HepG2 (cell line): Measurements from ENCODE around the gene CACNA1G. TPM values are rescaled to one million over a fixed set of nuclear protein-coding genes. Genes with fewer than 3 reads are reported as not detected.
A peak's percentile ranks its signal among the peaks of the same experiment; 100 is the strongest.

Experiments used
- GLI4 ChIP-seq: sonication (generic); formaldehyde crosslinking; IDR thresholded peaks from 2 replicates; pipeline ENCODE4 v1.5.1; 2020; ENCODE audit warnings: missing genetic modification reagents, mild to moderate bottlenecking, moderate library complexity, borderline replicate concordance
- MEIS2 ChIP-seq: sonication (generic); formaldehyde crosslinking; IDR thresholded peaks from 2 replicates; pipeline ENCODE4 v1.9.0; 2021; ENCODE audit warnings: mild to moderate bottlenecking, missing genetic modification reagents
- MTA3 ChIP-seq: sonication (generic); formaldehyde crosslinking; IDR thresholded peaks from 2 replicates; pipeline ENCODE4 v1.4.0; 2020; ENCODE audit warnings: missing genetic modification reagents
- RCOR2 ChIP-seq: IDR thresholded peaks from 2 replicates; pipeline ENCODE4 v1.6.1; 2016; ENCODE audit warnings: missing biosample characterization, missing genetic modification reagents
- RNF2 ChIP-seq: fragments of 450-650 bp; conservative IDR thresholded peaks from 2 replicates; pipeline ENCODE4 v1.6.1; 2016; ENCODE audit warnings: low read depth
- SATB2 ChIP-seq: sonication (generic); formaldehyde crosslinking; IDR thresholded peaks from 2 replicates; pipeline ENCODE4 v1.5.0; 2020; ENCODE audit warnings: missing genetic modification reagents
- SMARCC2 ChIP-seq: fragments of 450-650 bp; IDR thresholded peaks from 2 replicates; pipeline ENCODE4 v1.6.1; 2017; ENCODE audit warnings: antibody characterized with exemption, mild to moderate bottlenecking
- SMARCE1 ChIP-seq: fragments of 450-650 bp; IDR thresholded peaks from 2 replicates; pipeline ENCODE4 v1.6.1; 2017; ENCODE audit warnings: borderline replicate concordance
- TAF15 ChIP-seq: fragments of 200-400 bp; formaldehyde crosslinking; IDR thresholded peaks from one replicate; pipeline ENCODE4 v1.6.1; 2018; ENCODE audit warnings: mild to moderate bottlenecking, low read depth, low read length; ENCODE audit not compliant: poor library complexity, severe bottlenecking
- TMF1 ChIP-seq: sonication (generic); formaldehyde crosslinking; IDR thresholded peaks from 2 replicates; pipeline ENCODE4 v1.8.1; 2022; ENCODE audit warnings: low read depth, missing genetic modification reagents
- WIZ ChIP-seq: sonication (generic); formaldehyde crosslinking; IDR thresholded peaks from 2 replicates; pipeline ENCODE4 v1.5.1; 2020; ENCODE audit warnings: mild to moderate bottlenecking, missing genetic modification reagents
- ZNF205 ChIP-seq: IDR thresholded peaks from 2 replicates; pipeline ENCODE4 v1.6.1; 2018; ENCODE audit warnings: missing biosample characterization, missing genetic modification reagents
- ZNF34 ChIP-seq: sonication (generic); formaldehyde crosslinking; IDR thresholded peaks from 2 replicates; pipeline ENCODE4 v1.4.0; 2020; ENCODE audit warnings: mild to moderate bottlenecking, missing genetic modification reagents, borderline replicate concordance
- ZNF564 ChIP-seq: sonication (generic); formaldehyde crosslinking; IDR thresholded peaks from 2 replicates; pipeline ENCODE4 v1.8.1; 2023; ENCODE audit warnings: mild to moderate bottlenecking, missing genetic modification reagents
- ZNF772 ChIP-seq: sonication (generic); formaldehyde crosslinking; IDR thresholded peaks from 2 replicates; pipeline ENCODE4 v1.5.0; 2020; ENCODE audit warnings: mild to moderate bottlenecking, missing genetic modification reagents
- polyA plus RNA-seq, 8 experiments: library from polyadenylated mRNA; depleted of rRNA in 3 of 8; stranded (reverse) in 7 of 8; unstranded in 1 of 8; fragments of >200 nt; fragmentation: Illumina TruSeq in 4 of 8; extraction: Trizol in 4 of 8; gene quantifications; 2 replicates each; pipeline versions ENCODE4 v1.2.1 to v1.2.3, GENCODE V29; 2011 to 2016; ENCODE audit warnings: low read depth in 4 of 8, missing spikeins in 1 of 8, mixed read lengths in 1 of 8; ENCODE audit not compliant: insufficient read depth in 1 of 8
- total RNA-seq, 5 experiments: library from RNA; depleted of rRNA; stranded (reverse); fragments of >200 nt; fragmentation: Illumina TruSeq; extraction: Trizol; gene quantifications; 2 replicates each; pipeline ENCODE4 v1.2.3, GENCODE V29; 2016; ENCODE audit warnings: low read depth in 1 of 5
- TF ChIP-seq, protein P1 (sequence below): sonication (generic); formaldehyde crosslinking; IDR thresholded peaks from 2 replicates; pipeline ENCODE4 v1.4.0; 2020; ENCODE audit warnings: mild to moderate bottlenecking, low read depth, missing genetic modification reagents
- TF ChIP-seq, protein P2 (sequence below): sonication (generic); formaldehyde crosslinking; IDR thresholded peaks from 2 replicates; pipeline ENCODE4 v1.4.0; 2020; ENCODE audit warnings: low read depth, missing genetic modification reagents
- TF ChIP-seq, protein P3 (sequence below): sonication (generic); formaldehyde crosslinking; IDR thresholded peaks from 2 replicates; pipeline ENCODE4 v1.4.0; 2020; ENCODE audit warnings: missing genetic modification reagents
- TF ChIP-seq, protein P4 (sequence below): conservative IDR thresholded peaks from 2 replicates; pipeline ENCODE4 v1.6.1; 2018; ENCODE audit warnings: missing genetic modification reagents

The CACNA1G gene
- total and polyA plus RNA-seq, 2 of the 13 experiments (the other 11 are each of a cell fraction or from before 2014, with no cell fraction given): 0.02 TPM; not detected in 1

DNA sequence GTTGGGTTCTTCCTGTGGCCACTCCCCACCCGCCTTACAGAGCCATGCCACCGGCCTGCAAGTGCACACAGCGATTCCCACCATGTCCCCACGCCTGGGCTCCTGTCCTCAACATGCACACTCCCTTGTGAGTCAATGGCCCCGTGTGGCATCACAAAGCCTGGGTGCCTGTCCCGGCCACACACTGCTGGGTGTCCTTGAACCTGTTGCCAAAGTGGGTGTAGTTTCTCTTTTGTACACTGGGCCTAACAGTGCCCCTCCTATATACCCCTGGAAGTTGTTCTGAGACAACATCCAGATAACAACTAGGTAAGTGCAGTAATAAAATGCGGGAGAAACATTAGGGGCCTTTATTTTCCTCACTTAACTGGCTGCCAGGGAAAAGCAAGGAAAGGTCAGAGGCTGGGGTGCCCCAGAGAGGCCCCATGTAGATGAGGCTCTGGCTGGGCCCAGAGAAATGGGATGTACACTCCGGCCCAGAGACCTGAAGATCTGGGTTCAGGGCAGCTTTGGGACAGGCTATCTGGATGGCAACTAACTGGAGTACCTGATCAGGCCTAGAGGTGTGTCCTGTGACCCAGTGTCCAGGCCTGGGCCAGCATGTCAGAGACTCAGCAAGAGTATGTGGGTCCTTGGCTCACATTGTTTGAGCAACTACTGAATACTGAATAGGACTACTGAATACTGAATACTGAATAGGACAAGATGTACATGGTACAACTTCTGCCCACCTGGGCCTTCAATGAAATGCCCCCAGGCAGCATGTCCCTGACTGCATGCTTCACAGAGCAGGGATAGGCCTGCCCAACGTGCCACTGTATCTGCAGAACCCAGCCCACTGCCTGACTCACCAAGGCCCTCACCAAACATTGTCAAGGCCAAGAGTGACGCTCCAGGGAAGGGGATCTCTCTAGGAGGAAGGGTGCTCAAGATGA is 82.5 kb downstream of the CACNA1G start (continued):
- no peak for TF ChIP-seq ZNF772 (CRISPR knock-in tag)
- TF ChIP-seq TMF1: no peak
- TF ChIP-seq MEIS2: no peak
- TF ChIP-seq SMARCC2: no peak
- no peak for TF ChIP-seq WIZ (CRISPR knock-in tag)
- TF ChIP-seq RCOR2 (CRISPR knock-in tag): 0 out of 2 replicates have a peak, but pooled peaks have one; percentile 31
- TF ChIP-seq ZNF564: no peak
- TF ChIP-seq GLI4 (CRISPR knock-in tag): no peak
- TF ChIP-seq, protein P1, sequence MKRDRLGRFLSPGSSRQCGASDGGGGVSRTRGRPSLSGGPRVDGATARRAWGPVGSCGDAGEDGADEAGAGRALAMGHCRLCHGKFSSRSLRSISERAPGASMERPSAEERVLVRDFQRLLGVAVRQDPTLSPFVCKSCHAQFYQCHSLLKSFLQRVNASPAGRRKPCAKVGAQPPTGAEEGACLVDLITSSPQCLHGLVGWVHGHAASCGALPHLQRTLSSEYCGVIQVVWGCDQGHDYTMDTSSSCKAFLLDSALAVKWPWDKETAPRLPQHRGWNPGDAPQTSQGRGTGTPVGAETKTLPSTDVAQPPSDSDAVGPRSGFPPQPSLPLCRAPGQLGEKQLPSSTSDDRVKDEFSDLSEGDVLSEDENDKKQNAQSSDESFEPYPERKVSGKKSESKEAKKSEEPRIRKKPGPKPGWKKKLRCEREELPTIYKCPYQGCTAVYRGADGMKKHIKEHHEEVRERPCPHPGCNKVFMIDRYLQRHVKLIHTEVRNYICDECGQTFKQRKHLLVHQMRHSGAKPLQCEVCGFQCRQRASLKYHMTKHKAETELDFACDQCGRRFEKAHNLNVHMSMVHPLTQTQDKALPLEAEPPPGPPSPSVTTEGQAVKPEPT (CRISPR knock-in tag): no peak
- TF ChIP-seq SATB2 (CRISPR knock-in tag): no peak
- peak; percentile 25; the same call in 1 of the 2 replicates for TF ChIP-seq ZNF205 (CRISPR knock-in tag)
- no peak for TF ChIP-seq ZNF34 (CRISPR knock-in tag)
- TF ChIP-seq, protein P2, sequence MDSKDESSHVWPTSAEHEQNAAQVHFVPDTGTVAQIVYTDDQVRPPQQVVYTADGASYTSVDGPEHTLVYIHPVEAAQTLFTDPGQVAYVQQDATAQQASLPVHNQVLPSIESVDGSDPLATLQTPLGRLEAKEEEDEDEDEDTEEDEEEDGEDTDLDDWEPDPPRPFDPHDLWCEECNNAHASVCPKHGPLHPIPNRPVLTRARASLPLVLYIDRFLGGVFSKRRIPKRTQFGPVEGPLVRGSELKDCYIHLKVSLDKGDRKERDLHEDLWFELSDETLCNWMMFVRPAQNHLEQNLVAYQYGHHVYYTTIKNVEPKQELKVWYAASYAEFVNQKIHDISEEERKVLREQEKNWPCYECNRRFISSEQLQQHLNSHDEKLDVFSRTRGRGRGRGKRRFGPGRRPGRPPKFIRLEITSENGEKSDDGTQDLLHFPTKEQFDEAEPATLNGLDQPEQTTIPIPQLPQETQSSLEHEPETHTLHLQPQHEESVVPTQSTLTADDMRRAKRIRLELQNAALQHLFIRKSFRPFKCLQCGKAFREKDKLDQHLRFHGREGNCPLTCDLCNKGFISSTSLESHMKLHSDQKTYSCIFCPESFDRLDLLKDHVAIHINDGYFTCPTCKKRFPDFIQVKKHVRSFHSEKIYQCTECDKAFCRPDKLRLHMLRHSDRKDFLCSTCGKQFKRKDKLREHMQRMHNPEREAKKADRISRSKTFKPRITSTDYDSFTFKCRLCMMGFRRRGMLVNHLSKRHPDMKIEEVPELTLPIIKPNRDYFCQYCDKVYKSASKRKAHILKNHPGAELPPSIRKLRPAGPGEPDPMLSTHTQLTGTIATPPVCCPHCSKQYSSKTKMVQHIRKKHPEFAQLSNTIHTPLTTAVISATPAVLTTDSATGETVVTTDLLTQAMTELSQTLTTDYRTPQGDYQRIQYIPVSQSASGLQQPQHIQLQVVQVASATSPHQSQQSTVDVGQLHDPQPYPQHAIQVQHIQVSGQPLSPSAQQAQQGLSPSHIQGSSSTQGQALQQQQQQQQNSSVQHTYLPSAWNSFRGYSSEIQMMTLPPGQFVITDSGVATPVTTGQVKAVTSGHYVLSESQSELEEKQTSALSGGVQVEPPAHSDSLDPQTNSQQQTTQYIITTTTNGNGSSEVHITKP (CRISPR knock-in tag): no peak
- TF ChIP-seq, protein P3, sequence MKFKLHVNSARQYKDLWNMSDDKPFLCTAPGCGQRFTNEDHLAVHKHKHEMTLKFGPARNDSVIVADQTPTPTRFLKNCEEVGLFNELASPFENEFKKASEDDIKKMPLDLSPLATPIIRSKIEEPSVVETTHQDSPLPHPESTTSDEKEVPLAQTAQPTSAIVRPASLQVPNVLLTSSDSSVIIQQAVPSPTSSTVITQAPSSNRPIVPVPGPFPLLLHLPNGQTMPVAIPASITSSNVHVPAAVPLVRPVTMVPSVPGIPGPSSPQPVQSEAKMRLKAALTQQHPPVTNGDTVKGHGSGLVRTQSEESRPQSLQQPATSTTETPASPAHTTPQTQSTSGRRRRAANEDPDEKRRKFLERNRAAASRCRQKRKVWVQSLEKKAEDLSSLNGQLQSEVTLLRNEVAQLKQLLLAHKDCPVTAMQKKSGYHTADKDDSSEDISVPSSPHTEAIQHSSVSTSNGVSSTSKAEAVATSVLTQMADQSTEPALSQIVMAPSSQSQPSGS (CRISPR knock-in tag): 0 out of 2 replicates have a peak, but pooled peaks have one; percentile 20
- TF ChIP-seq MTA3 (CRISPR knock-in tag): no peak
- TF ChIP-seq RNF2: no peak
- TF ChIP-seq, protein P4, sequence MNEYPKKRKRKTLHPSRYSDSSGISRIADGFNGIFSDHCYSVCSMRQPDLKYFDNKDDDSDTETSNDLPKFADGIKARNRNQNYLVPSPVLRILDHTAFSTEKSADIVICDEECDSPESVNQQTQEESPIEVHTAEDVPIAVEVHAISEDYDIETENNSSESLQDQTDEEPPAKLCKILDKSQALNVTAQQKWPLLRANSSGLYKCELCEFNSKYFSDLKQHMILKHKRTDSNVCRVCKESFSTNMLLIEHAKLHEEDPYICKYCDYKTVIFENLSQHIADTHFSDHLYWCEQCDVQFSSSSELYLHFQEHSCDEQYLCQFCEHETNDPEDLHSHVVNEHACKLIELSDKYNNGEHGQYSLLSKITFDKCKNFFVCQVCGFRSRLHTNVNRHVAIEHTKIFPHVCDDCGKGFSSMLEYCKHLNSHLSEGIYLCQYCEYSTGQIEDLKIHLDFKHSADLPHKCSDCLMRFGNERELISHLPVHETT (CRISPR knock-in tag): no peak
- TF ChIP-seq SMARCE1: no peak
- no peak for TF ChIP-seq TAF15
